ENCODE results near the gene GAD2. TPM values are rescaled to one million over a fixed set of nuclear protein-coding genes. Genes with fewer than 3 reads are reported as not detected.

The GAD2 gene
- total and polyA plus RNA-seq, 9 of the 15 experiments (the other 6 are each of a cell fraction or from before 2014, with no cell fraction given), result not detected

DNA sequence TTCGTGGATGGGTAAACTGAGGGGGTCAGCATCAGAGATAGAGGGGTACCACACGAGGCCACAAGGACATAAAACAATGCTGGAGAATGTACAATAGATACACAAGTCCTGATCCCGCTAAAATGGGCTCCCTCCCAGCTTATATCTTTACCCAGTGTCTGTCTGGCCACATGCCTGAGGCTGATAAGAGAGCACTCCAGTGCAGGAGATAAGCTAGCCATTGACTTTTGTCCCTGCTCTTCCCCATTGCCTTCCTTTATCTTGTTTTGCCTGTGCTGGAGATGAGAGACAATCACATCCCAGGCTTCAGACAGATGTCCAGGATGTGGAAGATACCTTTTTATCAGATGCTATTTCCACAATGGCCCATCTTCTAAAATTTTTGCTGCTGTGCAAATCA, 6.0 kb downstream of the GAD2 start (continued):
- TF ChIP-seq ZNF311 (CRISPR knock-in tag; IDR thresholded peaks at IDR 0.05) (no peak), NCOR1 (IDR thresholded peaks at IDR 0.05) (peak; percentile 89), SIN3B (IDR thresholded peaks at IDR 0.05; ENCODE audit: low read depth) (no peak), SOX6 (IDR thresholded peaks at IDR 0.05) (peak; percentile 98), RBBP5 (IDR thresholded peaks at IDR 0.05; ENCODE audit: borderline replicate concordance, insufficient read depth, low read length, poor library complexity, severe bottlenecking) (no peak), DMBX1 (CRISPR knock-in tag; IDR thresholded peaks at IDR 0.05; ENCODE audit: borderline replicate concordance) (peak; percentile 60; the same call in 1 of the 2 replicates), CBFA2T2 (conservative IDR thresholded peaks at IDR 0.05) (peak; percentile 93), TCF7 (IDR thresholded peaks at IDR 0.05; ENCODE audit: borderline replicate concordance) (no peak), RCOR1 (IDR thresholded peaks at IDR 0.05; ENCODE audit: borderline replicate concordance in 1 of 2, low read depth in 2 of 2, low read length in 2 of 2) (peak in 1 of 2 experiments; percentile 77; a peak in 2 of 4 replicates), HMG20B (CRISPR knock-in tag; IDR thresholded peaks at IDR 0.05) (no peak), POLR2AphosphoS5 (IDR thresholded peaks at IDR 0.05; ENCODE audit: control insufficient read depth, insufficient read depth, low read depth, low read length) (peak; percentile 49; the same call in 1 of the 2 replicates), TAL1 (IDR thresholded peaks at IDR 0.05) (peak; percentile 97), SMARCA4 (IDR thresholded peaks at IDR 0.05) (peak; percentile 66), DPF2 (IDR thresholded peaks at IDR 0.05) (peak; percentile 76; the same call in 1 of the 2 replicates), GATA2 (CRISPR knock-in tag; IDR thresholded peaks at IDR 0.05) (peak; percentile 34), FOXM1 (IDR thresholded peaks at IDR 0.05; ENCODE audit: low read depth) (peak; percentile 88), FOXM1 (CRISPR knock-in tag; IDR thresholded peaks at IDR 0.05; ENCODE audit: low read depth) (no peak), STAT5A (IDR thresholded peaks at IDR 0.05; ENCODE audit: borderline replicate concordance, low read length) (peak; percentile 68; the same call in 1 of the 2 replicates), HDAC1 (IDR thresholded peaks at IDR 0.05) (0 out of 4 replicates have a peak, but pooled peaks of 1 of the 2 experiments have one; percentile 39), CCNT2 (IDR thresholded peaks at IDR 0.05; ENCODE audit: borderline replicate concordance, extremely low read depth, insufficient read length, low read depth, low read length) (peak; percentile 92), ZBTB8A (IDR thresholded peaks at IDR 0.05; ENCODE audit: partially characterized antibody) (no peak), MEIS2 (IDR thresholded peaks at IDR 0.05; ENCODE audit: partially characterized antibody) (peak; percentile 62), ZNF644 (tag; IDR thresholded peaks at IDR 0.05; ENCODE audit: low read depth) (peak; percentile 66; the same call in 1 of the 2 replicates), TEAD1 (CRISPR knock-in tag; IDR thresholded peaks at IDR 0.05) (0 out of 4 replicates have a peak, but pooled peaks of 1 of the 2 experiments have one; percentile 41), ARID1B (IDR thresholded peaks at IDR 0.05) (peak; percentile 94), ELF1 (tag; IDR thresholded peaks at IDR 0.05) (0 out of 2 replicates have a peak, but pooled peaks have one; percentile 23), ZNF124 (CRISPR knock-in tag; IDR thresholded peaks at IDR 0.05) (no peak)

Measured in K562 (cell line).